Hindlimb muscle (tissue), 1 donor: Measurements from ENCODE around the gene CD46. TPM values are rescaled to one million over a fixed set of nuclear protein-coding genes. Genes with fewer than 3 reads are reported as not detected.

Experiments used
- DNase-seq: peaks from one replicate; pipeline ENCODE4 v3.0.0-alpha.2; 2013
- polyA plus RNA-seq: library from polyadenylated mRNA; unstranded; fragments of 120-200 nt; gene quantifications from one replicate; pipeline ENCODE4 v1.2.1, GENCODE V29; 2013; ENCODE audit not compliant: insufficient read length

The CD46 gene
- polyA plus RNA-seq, 1 donor, result 74.1 TPM

DNA sequence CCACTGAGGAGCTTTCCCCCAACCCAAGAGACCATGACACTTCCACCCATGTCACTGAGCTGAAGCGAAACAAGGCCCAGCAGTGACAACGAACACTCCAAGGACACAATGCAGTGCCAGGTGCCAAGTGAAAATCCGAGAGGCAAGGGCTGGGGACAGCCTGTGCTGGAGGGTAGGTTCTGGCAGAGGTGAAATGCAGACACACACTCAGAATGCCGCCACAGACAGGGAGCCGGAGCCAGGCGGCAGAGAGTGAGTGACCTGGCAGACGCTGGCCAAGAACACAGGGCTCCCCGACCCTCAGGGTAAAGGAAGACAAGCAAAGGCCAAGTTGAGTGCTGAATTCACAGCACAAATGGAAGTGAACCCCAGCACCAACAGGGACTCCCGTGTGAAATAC lies 78.9 kb downstream of the CD46 start:
- no peak for DNase-seq

DNA sequence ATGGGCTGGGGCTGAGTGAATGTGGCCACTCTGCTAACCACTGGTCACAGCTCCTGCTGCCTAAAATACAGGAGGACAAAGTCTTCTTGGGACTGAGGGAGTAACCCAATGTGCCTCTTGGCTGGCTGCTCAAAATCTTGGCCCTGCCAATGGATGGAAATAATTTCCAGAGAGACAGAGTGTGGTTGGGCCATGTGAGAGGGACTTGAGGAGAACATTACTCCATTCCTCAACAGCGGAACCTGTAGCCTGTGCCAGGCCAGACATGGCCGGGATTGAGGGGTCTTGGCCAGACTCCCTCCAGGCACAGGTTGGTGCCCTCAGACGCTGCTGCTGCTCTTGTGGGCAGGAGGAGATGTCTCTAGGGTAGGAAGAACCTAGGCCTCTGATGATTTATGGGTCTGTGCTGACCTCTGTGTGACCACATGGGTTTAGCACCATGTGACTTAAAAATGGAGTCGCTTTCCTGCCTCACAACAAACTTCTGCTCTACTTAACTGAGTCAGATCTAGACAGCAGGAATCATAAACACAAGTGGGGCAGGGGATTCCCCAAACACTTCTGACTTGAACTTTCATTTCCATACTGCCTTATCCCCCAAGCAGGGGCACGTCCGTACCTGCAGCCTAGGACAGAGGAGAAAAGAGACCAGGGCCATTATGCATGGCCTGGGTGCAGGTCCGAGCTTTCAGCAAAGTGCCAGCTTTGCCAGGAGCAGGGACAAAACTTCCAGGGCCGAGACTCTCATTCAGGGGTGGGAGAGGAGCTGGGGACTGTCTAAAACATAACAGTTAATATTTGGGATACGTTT lies 79.9 kb downstream of the CD46 start:
- DNase-seq, result no peak

DNA sequence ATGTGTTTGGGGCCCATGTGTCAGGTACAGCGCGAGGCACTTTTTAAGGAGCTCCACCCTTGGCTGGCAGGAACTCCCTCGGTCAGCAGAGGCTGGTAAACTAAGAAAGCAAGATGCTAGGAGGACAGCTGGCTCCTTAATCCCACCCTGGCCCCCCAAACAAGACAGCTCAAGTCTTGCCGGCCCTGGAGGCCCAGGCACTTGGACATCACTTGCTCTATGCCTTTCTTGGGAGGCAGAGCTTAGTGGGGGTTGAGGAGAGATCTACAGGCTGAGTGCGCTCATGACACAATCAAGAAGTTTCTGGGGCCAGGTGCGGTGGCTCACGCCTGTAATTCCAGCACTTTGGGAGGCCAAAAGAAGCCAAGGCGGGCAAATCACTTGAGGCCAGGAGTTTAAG lies 80.9 kb downstream of the CD46 start:
- DNase-seq, result no peak

GRCh38 chr1:207833381-207833780 lies 81.5 kb downstream of the CD46 start:
- no peak for DNase-seq

DNA sequence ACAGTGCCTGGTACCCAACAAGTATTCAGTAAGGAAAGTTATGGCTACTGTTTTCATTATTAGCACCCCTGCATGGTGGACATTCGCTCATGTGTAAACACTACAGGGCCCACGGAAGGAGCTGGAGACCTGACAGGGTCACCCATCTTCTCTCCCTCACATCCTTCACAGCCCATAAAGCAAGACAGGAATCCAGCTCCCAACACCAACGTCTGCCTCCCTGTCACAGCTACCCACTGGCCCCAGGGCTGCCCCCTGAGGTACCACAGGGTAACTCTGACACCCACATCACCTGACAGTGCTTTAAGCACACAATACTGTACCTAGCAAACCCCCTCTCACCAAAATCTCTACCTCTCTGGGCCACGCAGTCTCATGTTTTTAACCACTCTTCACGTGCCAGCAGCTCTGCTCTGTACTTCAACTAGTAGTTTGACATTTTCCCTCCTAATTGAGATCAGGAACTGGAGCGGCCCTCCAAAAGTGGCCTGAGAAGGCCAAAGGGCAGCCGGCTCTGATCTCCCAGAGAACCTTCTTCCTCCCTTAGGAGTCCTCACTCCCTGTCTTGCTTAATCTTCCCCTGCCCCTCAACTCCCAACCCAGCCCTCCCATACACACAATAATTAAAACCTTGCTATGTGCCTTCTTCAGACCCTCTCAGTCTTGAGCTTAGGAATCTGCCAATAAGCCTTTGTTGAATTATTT lies 82.3 kb downstream of the CD46 start:
- DNase-seq, result no peak

DNA sequence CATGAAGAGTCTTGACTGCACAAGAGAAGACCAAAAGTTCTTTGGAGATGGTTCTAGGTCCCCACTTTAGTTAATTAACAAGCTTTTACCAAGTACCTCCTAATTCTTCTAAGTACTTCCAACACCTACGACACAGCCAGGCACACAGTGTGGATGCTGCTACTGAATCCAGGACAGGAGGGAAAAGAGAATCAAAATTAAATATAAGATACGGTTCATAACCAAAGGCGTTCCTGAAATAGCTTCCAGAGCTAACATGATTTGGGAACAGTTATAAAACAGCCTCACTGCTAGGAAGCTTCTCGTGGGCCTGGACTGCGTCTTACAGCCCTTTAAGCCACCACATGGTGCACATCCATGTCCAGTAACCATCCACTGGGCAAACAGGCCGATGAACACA lies 84.1 kb downstream of the CD46 start:
- no peak for DNase-seq

- DNase-seq, result no peak
Measured at GRCh38 chr1:207836591-207837347, 84.9 kb downstream of the CD46 start.

- DNase-seq, result no peak
Measured at GRCh38 chr1:207837673-207838072, 85.8 kb downstream of the CD46 start.

- DNase-seq, result no peak
Measured at GRCh38 chr1:207838156-207839082, 86.6 kb downstream of the CD46 start.

- DNase-seq, result no peak
Measured at GRCh38 chr1:207839083-207839413, 87.2 kb downstream of the CD46 start.

DNA sequence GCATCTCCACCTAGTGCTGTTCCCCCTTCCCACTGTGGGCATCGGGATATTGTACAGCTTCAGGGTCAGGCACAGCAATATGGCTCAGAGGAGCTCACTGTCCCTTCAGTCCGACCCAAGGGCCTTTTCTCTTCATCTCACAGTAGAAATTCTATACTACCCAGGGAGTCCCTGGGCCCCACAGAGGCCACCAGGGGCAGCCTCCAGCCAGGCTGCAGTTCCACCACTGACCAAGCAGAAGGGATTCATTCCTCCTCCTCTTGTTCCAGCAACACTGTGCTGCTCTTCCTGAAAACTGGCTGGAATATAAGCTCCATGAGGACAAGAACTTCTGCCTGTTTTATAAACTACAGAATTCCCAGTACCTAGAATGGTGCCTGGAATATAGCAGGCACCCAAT lies 88.5 kb downstream of the CD46 start:
- DNase-seq, result no peak

DNA sequence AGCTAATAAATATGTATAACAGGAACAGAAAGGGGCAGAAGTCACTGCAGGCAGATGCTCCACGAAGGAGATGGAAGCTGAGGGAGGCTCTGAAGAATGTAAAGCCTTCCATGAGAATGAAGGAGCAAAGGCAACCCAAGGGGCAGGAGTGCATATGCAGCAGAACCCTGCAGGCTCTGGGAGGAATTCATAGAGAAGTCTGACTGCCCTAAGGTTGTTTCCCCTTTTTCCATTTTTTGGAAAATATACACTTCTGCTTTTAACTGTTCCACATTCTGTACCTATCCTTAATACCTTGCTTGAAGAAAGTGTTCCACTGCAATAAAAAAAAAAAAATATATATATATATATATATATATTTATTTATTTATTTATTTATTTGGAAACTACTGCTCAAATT lies 89.4 kb downstream of the CD46 start:
- DNase-seq, result no peak

- no peak for DNase-seq
Measured at GRCh38 chr1:207841901-207842300, 90.0 kb downstream of the CD46 start.

- DNase-seq, result no peak
Measured at GRCh38 chr1:207842506-207842905, 90.7 kb downstream of the CD46 start.

DNA sequence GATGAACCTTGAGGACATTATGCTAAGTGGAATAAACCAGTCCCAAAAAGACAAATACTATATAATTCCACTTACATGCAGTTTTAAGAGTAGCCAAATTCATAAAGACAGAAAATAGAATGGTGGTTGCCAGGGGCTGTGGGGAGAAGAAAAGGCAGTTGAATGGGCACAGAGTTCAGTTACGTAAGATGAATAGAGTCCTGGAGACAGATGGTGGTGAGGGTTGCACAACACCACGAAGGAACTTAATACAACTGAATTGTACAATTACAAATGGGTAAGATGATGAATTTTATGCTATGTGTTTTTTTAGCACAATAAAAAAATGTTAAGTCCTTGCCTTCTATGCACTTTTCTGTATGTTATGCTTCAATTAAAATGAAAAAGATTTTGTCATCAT lies 92.5 kb downstream of the CD46 start:
- no peak for DNase-seq

Other genes starting within 250 kb of the CD46 start
- not detected for gene CR1L, start 106.9 kb upstream of the CD46 start, polyA plus RNA-seq
- gene CD34, start 159.1 kb downstream of the CD46 start, polyA plus RNA-seq, result 151 TPM